ENCODE results near the gene P2RY11. TPM values are rescaled to one million over a fixed set of nuclear protein-coding genes. Genes with fewer than 3 reads are reported as not detected.

The P2RY11 gene
- total RNA-seq, 1 donor from 2014 or later = 62.5 TPM

GRCh38 chr19:10146142-10146541, 34.6 kb downstream of the P2RY11 start:
- DNase-seq = no peak
- no peaks in the 10 kb centered on the region for H3K9me3 Mint-ChIP-seq
- H3K27me3 Mint-ChIP-seq = no peaks in the 10 kb centered on the region
- peak overlapping the region; percentile 11 for H3K27ac Mint-ChIP-seq
- no peak overlapping the region for H3K4me3 Mint-ChIP-seq
- intact Hi-C loops (cut with micrococcal nuclease) = no loop called here
- H3K36me3 Mint-ChIP-seq (ENCODE audit: low read depth) = peaks cover 73% of the 10 kb centered on the region
- H3K4me1 Mint-ChIP-seq = peaks cover 18% of the 10 kb centered on the region

GRCh38 chr19:10149427-10149826, 37.9 kb downstream of the P2RY11 start:
- no peaks in the 10 kb centered on the region for H3K27me3 Mint-ChIP-seq
- H3K36me3 Mint-ChIP-seq (ENCODE audit: low read depth) = peaks cover 78% of the 10 kb centered on the region

GRCh38 chr19:10151521-10151920, 40.0 kb downstream of the P2RY11 start:
- intact Hi-C loops (cut with micrococcal nuclease) = no loop called here
- H3K4me1 Mint-ChIP-seq = no peaks in the 10 kb centered on the region
- H3K4me3 Mint-ChIP-seq = no peak overlapping the region
- no peak overlapping the region for H3K27ac Mint-ChIP-seq
- H3K9me3 Mint-ChIP-seq = no peaks in the 10 kb centered on the region
- peaks cover 77% of the 10 kb centered on the region for H3K36me3 Mint-ChIP-seq (ENCODE audit: low read depth)
- H3K27me3 Mint-ChIP-seq = no peaks in the 10 kb centered on the region
- no peak for DNase-seq

More at GRCh38 chr19:10149427-10149826, 37.9 kb downstream of the P2RY11 start:
- H3K9me3 Mint-ChIP-seq = no peaks in the 10 kb centered on the region
- no peak overlapping the region for H3K4me3 Mint-ChIP-seq
- H3K27ac Mint-ChIP-seq = no peak overlapping the region
- H3K4me1 Mint-ChIP-seq = peaks cover 4% of the 10 kb centered on the region
- intact Hi-C loops (cut with micrococcal nuclease) = no loop called here
- DNase-seq = no peak

GRCh38 chr19:10152100-10152499, 40.6 kb downstream of the P2RY11 start:
- Mint-ChIP-seq H3K4me1 (no peaks in the 10 kb centered on the region), H3K4me3 (no peak overlapping the region), H3K27me3 (no peaks in the 10 kb centered on the region), H3K27ac (no peak overlapping the region), H3K36me3 (ENCODE audit: low read depth) (peaks cover 78% of the 10 kb centered on the region), H3K9me3 (no peaks in the 10 kb centered on the region)
- DNase-seq = no peak
- intact Hi-C loops (cut with micrococcal nuclease) = no loop called here

GRCh38 chr19:10155839-10156238, 44.3 kb downstream of the P2RY11 start:
- no peak overlapping the region for H3K27ac Mint-ChIP-seq
- H3K27me3 Mint-ChIP-seq = no peaks in the 10 kb centered on the region
- H3K4me1 Mint-ChIP-seq = peaks cover 2% of the 10 kb centered on the region
- no peaks in the 10 kb centered on the region for H3K9me3 Mint-ChIP-seq
- intact Hi-C loops (cut with micrococcal nuclease) = no loop called here
- H3K36me3 Mint-ChIP-seq (ENCODE audit: low read depth) = peaks cover 81% of the 10 kb centered on the region
- DNase-seq = no peak
- no peak overlapping the region for H3K4me3 Mint-ChIP-seq

- no peak overlapping the region for H3K27ac Mint-ChIP-seq
- no peak overlapping the region for H3K4me3 Mint-ChIP-seq
- intact Hi-C loops (cut with micrococcal nuclease) = no loop called here
- H3K4me1 Mint-ChIP-seq = peaks cover 2% of the 10 kb centered on the region
- peaks cover 78% of the 10 kb centered on the region for H3K36me3 Mint-ChIP-seq (ENCODE audit: low read depth)
- H3K27me3 Mint-ChIP-seq = no peaks in the 10 kb centered on the region
- no peak for DNase-seq
- no peaks in the 10 kb centered on the region for H3K9me3 Mint-ChIP-seq
These were observed 46.6 kb downstream of the P2RY11 start for GRCh38 chr19:10158071-10158470.

GRCh38 chr19:10158485-10158884, 47.0 kb downstream of the P2RY11 start:
- Mint-ChIP-seq H3K4me3 (no peak overlapping the region), H3K36me3 (ENCODE audit: low read depth) (peaks cover 81% of the 10 kb centered on the region), H3K27me3 (no peaks in the 10 kb centered on the region), H3K27ac (no peak overlapping the region), H3K4me1 (peaks cover 2% of the 10 kb centered on the region), H3K9me3 (no peaks in the 10 kb centered on the region)
- intact Hi-C loops (cut with micrococcal nuclease) = no loop called here
- no peak for DNase-seq

- DNase-seq = no peak
- Mint-ChIP-seq H3K27ac (no peak overlapping the region), H3K4me1 (peaks cover 2% of the 10 kb centered on the region), H3K9me3 (no peaks in the 10 kb centered on the region), H3K27me3 (no peaks in the 10 kb centered on the region), H3K36me3 (ENCODE audit: low read depth) (peaks cover 75% of the 10 kb centered on the region), H3K4me3 (no peak overlapping the region)
- intact Hi-C loops (cut with micrococcal nuclease) = loop anchor here (5.0 kb wide), 1 partner anchor 93 kb away; the partner anchor contains the start of gene MRPL4
These were observed 48.1 kb downstream of the P2RY11 start for GRCh38 chr19:10159610-10160009.

GRCh38 chr19:10163536-10163935, 52.0 kb downstream of the P2RY11 start:
- Mint-ChIP-seq H3K4me3 (no peak overlapping the region), H3K36me3 (ENCODE audit: low read depth) (peaks cover 66% of the 10 kb centered on the region), H3K27me3 (no peaks in the 10 kb centered on the region), H3K9me3 (no peaks in the 10 kb centered on the region), H3K27ac (no peak overlapping the region), H3K4me1 (peaks cover 5% of the 10 kb centered on the region)
- intact Hi-C loops (cut with micrococcal nuclease) = loop anchor here (5.0 kb wide), 1 partner anchor 89 kb away; the partner anchor contains the start of gene MRPL4
- DNase-seq = no peak

Other genes with a start within 250 kb of the P2RY11 start
- 0.82 and 0.88 TPM in 2 replicates for gene OLFM2, start 175.2 kb upstream of the P2RY11 start, total RNA-seq
- 0.59 and 0.63 TPM in 2 replicates for gene COL5A3, start 101.2 kb upstream of the P2RY11 start, total RNA-seq
- gene RDH8, start 98.2 kb upstream of the P2RY11 start, total RNA-seq = not detected in 2 replicates
- 56.0 and 60.5 TPM in 2 replicates for gene SHFL, start 25.4 kb upstream of the P2RY11 start, total RNA-seq
- gene ANGPTL6, start 9.0 kb upstream of the P2RY11 start, total RNA-seq = 9.9 and 11.4 TPM in 2 replicates
- gene PPAN, start 5.3 kb upstream of the P2RY11 start, total RNA-seq = 222 and 232 TPM in 2 replicates
- gene EIF3G, start 8.2 kb downstream of the P2RY11 start, total RNA-seq = 335 and 341 TPM in 2 replicates
- gene DNMT1, start 83.3 kb downstream of the P2RY11 start, total RNA-seq = 410 and 414 TPM in 2 replicates
- 14.3 and 14.7 TPM in 2 replicates for gene S1PR2, start 119.6 kb downstream of the P2RY11 start, total RNA-seq
- 163 and 174 TPM in 2 replicates for gene MRPL4, start 140.5 kb downstream of the P2RY11 start, total RNA-seq
- 81.5 and 82.1 TPM in 2 replicates for gene ICAM1, start 159.4 kb downstream of the P2RY11 start, total RNA-seq
- gene ICAM4, start 175.3 kb downstream of the P2RY11 start, total RNA-seq = 0.71 and 0.79 TPM in 2 replicates
- gene ICAM5, start 178.3 kb downstream of the P2RY11 start, total RNA-seq = 3.0 and 3.8 TPM in 2 replicates
- 2.0 and 2.8 TPM in 2 replicates for gene ZGLP1, start 198.1 kb downstream of the P2RY11 start, total RNA-seq
- gene FDX2, start 204.3 kb downstream of the P2RY11 start, total RNA-seq = 23.9 and 24.9 TPM in 2 replicates
- gene RAVER1, start 221.8 kb downstream of the P2RY11 start, total RNA-seq = 96.1 and 108 TPM in 2 replicates
- gene ICAM3, start 227.9 kb downstream of the P2RY11 start, total RNA-seq = 104 and 108 TPM in 2 replicates